HG03064 (cell line): ENCODE data around the gene GKAP1.
"Not testable (repeated sequence)": the region's sequence is repeated elsewhere in the genome, so short reads cannot be mapped to it uniquely, and the experiment has no call there.

Experiments used
- ATAC-seq: cut with Tn5 transposase; IDR thresholded peaks from one replicate; pipeline ENCODE4 v1.9.1; 2021; ENCODE audit warnings: low read depth; ENCODE audit not compliant: unreplicated experiment

Gene GKAP1

DNA sequence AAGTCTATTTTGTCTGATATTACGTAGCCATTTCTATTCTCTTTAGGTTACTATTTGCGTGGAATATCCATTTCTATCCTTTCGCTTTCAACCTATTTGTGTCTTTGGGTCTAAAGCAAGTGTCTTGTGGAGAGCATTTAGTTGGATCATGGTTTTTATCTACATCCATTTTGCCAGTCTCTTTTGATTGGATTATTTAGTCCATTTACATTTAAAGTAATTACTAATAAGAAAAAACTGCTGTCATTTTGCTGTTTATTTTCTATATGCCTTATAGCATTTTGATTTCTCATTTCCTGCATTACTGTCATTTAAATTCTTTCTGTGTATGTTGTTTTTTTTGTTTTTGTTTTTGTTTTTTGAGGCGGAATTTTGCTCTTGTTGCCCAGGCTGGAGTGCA is 83.8 kb downstream of the GKAP1 start:
- no peak for ATAC-seq

DNA sequence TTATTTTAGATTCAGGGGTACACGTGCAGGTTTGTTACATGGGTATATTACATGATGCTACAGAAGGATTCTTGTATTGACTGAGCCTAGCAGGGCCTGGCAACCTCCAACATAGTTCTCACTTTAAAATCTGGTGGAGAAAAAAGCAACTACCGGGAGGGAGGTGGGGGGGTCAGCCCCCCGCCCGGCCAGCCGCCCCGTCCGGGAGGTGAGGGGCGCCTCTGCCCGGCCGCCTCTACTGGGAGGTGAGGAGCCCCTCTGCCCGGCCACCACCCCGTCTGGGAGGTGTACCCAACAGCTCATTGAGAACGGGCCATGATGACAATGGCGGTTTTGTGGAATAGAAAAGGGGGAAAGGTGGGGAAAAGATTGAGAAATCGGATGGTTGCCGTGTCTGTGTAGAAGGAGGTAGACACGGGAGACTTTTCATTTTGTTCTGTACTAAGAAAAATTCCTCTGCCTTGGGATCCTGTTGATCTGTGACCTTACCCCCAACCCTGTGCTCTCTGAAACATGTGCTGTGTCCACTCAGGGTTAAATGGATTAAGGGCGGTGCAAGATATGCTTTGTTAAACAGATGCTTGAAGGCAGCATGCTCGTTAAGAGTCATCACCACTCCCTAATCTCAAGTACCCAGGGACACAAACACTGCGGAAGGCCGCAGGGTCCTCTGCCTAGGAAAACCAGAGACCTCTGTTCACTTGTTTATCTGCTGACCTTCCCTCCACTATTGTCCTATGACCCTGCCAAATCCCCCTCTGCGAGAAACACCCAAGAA is 88.8 kb downstream of the GKAP1 start:
- not testable (repeated sequence) for ATAC-seq

DNA sequence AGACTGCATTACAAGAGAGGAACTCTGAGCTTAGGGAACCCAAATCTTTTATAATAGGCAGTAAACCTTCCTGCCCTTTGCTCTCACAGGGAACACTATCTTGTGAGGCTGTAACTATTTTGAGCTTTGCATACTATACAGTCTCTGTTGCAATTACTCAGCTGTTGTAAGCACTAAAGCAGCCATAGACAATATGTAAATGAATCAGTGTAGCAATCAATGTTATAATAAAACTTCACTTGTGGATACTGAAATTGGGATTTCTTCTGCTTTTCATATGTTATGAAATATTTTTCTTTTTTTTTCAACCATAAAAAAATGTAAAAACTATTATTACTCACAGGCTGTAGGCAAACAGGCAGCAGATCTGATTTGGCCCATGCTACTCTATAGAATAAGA is 93.1 kb downstream of the GKAP1 start:
- ATAC-seq: no peak

DNA sequence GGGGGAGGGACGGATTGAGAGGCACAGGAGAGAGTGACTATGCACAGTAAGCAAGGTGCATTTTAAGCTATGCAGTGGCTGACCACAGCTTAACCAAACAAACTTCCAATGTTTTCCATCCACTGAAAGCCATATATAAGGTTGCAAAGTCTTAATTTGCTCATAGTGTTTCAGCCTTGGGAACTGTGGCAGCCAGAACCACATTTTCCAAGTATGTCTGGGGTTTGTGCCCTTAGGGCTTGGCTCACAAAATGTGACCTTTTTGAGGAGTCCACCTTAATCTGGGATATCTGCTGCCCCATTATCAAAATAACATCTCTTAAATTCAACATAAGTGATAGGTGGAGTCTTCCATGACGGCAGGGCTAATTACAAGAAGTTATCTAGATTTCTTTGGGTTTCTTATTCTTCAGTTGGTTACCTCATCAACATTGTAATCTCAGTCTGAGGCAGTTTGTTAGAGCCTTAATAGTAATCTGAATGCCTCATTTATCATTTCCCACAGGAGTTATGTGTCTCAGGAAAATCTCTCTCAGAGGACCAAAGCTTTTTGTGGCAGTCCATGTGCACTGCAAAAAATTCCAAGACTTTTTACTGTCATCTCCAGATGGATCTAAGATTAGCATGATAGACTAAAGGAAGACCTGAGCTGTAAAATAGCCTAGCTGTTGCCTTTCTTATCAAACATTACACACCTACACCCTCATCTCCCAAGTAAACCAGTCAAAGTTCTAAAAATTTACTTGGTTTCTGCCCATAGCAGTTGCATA is 94.7 kb downstream of the GKAP1 start:
- ATAC-seq: no peak

DNA sequence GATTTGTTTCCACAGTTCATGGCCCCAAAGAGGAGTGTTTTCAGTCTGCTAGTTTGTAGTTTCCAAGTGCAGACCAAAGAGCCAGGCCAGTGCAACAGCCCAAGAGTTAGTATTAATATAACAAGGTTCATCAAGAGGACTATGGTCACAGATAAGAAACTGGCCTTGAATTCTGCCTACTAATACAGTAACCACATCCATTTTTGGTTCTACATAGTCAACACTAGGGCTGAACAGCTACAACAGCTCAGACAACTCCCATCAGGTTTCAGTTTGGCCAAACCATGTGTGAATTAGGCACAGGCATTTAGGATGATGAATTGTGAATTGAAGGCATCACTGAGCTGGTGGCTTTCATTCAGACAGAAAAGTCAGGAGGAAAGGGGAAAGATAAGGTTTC is 96.1 kb downstream of the GKAP1 start:
- ATAC-seq: no peak

DNA sequence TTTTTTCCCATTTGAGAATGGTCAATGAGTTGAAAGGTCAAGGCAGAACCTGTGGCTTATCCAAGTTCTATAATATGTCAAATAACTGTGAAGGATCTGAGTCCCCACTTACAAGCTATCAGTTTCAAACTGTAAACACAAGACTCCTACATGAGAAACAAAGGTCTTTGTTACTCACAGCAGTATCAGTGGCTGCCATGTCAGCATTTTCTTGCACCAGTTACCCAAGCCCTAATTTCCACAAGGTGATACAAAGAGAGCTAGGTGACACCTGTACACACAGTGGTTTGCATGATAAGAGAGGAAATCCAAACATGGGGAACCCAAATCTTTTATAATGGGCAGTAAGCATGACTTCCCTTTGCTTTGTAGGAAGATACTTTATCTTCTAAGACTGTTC is 101.8 kb downstream of the GKAP1 start:
- no peak for ATAC-seq

DNA sequence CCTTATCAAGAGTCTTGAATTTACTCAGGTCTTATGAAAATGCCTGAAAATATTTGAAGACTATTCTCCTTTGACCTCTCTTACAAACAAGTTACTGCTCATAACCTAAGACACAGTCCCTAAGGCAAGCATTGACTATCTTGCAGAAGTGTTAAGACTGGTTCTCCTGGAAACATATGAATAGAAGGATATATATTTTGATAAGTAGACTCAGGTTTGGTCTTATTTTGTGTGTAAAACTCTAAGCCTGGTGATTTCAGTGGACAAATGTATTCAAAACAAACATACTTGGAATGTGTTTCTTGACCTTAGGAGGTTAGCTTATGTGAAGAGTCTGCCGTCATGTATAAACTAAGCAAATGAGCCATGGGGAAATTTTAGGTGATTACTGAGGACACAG is 102.3 kb downstream of the GKAP1 start:
- ATAC-seq: no peak

DNA sequence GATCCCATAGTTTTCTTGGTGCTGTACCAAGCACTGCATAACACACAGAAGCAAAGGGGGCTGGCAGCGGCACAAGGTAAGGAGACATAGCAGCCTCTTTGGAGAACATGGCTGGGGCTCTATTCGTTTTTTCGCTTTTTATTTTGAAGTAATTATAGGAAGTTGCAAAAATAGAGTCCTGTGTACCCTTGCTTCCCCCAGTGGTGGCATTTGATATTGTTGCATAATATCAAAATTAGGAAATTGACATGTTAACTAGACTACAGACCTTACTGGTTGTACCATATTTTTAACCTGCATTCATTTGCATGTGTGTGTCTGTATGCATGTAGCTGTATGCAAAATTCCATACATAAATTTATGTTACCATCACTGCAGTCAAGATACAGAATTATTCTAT is 103.2 kb downstream of the GKAP1 start:
- ATAC-seq: no peak

DNA sequence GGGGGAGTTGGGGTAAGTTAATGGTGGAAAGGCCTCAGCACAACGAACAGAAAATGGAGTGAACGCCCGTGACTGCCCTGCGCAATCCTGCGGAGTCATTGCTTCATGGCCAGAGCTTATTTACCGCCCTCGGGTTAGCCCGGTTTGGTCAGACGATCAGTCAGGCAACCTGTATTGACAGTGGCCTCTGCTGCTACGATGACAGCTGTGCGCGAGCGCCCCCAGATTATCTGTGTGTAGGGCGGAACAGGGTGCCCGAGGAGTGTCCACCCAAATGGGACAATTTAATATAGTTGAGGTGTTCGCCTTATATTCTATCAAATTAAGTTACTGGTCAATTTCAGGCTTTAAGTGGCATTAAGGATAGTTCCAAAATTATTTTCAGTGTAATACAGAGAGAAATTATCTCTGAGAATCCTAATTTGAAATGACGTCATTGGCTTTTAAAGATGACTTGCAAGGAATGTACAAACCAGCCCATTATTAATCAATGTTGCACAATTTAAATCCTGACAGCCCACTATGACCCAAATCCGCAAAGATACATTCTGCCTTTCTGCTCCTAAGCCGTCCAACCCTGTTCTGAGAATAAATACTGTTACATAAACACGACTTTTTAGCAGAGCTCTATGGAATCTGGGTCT is 108.9 kb downstream of the GKAP1 start:
- peak; percentile 48 for ATAC-seq

DNA sequence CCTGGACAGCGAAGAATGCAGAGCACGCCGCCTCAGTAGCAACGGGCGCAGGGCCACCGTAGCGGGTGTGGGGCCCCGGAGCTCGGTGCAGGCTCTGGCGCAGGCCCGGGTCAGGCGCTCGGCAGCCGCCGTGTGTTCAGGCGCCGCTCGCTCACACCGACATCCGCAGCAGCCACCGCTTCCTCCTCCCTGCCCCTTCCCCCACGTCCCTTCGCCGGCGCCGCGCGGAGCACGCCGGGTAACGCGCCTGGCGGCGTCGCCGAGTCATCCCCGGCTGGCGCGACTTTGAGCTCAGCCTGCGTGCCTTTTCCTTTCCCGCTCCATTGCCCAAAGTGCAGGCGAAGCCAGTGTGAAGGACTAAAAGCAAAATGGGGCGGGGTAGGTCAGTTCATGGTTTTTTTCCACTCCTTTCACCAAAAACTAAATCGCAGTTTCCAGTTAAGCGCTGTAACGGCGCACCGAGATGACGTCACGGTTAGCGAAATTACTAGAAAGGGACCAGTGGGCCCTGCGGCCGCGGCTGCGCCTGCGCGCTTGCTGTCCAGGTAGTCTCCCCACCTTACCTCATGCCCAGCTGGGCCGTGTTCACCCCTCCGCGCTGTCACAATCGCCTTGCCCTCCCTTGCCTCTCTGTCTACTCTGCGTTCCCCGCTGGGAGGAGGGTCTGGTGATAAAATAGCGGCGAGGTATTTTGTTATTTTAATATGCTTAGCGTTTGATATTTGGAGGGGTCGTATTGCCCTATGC is 109.6 kb downstream of the GKAP1 start, which contains the start of gene UBQLN1:
Gene UBQLN1, minus strand, starts transcription at position 191 of the 747 bp plus-strand sequence. CDS start 279 bp downstream, outside the sequence.
- ATAC-seq: peak; percentile 77

DNA sequence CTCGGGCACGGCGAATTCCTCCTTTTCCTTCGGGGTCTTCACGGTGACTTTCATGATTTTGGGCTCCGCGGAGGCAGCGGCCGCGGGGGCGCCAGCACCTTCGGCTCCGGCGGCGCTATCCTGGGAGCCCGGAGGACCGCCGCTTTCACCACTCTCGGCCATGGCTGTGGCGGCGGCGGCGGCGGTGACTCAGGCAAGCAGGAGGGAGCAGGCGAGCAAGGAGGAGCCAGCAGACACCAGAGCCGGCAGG is 110.1 kb downstream of the GKAP1 start:
- ATAC-seq: peak; percentile 49

DNA sequence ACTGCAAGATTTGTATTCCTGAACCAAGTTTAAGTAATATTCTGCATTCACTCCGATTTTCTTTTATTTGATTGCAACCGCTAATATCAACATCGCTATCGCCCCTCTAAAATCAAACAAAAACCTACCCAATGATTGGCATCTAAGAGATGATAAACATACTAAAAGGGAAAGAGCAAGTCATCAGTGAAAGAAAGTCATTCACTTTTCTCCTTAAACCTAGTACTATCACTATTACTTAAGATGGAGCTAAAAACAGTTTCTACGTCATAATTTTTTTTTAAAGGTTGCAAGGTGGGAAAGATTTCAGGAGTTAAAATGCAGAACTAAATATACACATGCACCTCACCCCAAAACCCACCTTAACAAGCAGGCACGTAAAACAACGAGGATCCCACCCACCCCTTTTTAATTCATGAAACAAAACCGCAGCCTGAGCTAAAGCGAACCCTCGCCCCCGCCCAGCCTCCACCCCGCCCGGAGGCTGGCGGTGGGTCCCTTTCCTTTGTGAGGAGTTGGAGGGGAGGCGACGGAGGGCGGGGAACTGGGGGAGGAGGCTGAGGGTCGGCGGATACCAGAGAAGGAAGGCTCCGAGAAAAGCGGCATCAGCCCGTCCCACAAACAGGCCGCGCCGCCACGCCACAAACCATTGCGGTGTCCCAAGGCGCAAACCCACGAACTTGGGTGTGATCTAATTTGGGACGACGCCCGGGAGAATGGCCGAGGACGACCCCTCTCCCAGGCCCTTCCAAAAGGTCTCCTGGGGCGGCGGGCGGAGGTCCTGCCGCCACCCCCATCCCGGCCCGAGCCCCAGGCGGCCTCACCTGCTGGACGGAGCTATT is 110.7 kb downstream of the GKAP1 start:
- ATAC-seq: peak; percentile 11

DNA sequence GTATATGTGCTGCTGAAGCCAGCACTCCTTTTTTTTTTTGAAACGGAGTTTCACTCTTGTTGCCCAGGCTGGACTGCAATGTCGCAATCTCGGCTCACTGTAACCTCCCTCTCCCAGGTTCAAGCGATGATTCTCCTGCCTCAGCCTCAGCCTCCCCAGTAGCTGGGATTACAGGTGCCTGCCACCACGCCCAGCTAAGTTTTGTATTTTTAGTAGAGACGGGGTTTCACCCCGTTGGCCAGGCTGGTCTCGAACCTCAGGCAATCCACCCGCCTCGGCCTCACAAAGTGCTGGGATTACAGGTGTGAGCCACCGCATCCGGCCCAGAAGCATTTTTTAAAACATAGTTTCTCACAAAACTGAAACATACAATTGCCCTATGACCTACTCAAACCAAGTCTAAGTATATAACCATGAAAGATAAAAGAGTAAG is 112.3 kb downstream of the GKAP1 start:
- not testable (repeated sequence) for ATAC-seq

DNA sequence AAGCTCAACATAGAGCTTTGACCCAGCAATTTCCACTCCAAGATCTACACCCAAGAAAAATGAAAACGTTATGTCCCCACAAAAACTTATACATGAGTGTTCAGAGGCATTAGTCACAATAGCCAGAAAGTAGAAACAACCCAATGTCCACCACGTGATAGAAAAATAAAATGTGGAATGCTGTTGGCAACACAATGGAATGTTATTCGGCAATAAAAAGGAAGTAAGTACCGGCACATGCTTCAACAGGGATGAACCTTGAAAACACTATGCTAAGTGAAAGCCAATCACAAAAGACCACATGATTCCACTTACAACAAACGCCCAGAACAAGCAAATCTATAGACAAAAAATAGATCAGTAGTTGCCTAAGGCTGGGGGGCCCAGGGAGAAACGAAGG is 115.8 kb downstream of the GKAP1 start:
- no peak for ATAC-seq

DNA sequence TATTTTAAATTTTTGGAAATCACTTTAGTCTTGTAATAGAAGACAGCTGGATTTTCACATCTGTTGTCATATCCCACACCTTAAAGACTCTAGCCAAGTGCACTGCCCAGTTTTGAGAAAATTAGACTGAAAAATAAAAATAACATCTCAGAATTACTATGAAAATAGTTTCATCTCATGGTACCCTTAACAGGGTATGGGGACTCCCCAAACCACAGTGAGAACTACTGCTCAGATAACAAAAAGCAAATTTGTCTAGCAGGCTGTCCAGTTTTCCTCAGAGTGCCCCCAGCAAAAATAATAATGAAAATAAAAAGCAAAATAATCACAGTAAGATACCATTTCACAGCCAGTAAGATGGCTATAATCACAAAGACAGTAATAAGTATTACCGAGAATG is 116.3 kb downstream of the GKAP1 start:
- ATAC-seq: no peak

DNA sequence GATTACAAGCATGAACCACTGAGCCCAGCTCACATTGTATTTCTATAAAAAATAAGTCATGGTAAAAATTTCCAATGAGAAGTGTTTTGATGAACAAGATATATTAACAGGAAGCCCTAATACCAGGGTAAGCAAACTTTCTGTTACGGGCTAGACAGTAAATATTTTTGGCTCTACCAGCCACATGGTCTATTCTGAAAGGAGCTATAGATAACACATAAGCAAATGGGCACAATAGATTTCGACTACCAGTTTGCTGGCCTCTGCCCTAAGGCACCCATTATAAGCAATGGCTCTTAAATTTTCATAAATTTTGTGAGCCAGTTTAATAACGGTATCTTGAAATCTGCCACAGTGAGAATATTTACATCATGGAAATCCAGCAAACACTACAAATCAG is 118.0 kb downstream of the GKAP1 start:
- ATAC-seq: no peak

DNA sequence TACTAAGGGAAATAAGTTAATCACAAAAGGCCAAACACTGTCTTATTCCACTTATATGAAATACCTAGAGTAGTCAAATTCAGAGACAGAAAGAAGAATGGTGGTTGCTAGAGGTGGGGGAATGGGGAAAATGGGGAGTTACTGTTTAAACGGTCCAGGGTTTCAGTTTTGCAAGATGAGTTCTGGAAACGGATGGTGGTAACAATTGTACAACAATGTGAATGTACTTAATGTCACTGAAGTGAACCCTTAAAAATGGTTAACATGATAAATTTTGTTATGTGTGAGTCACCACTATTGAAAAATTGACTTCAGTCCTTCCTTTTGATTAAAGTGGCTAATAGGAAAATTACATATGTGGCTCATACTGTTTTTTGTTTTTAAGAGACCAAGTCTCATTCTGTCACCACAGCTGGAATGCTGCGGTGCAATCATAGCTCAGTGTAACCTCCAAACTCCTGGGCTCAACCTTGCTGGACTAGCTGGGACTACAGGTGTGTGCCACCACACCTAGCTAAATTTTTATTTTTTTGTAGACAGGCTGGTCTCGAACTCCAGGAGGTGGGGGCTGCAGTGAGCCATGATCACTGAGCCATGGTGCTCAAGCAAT is 118.5 kb downstream of the GKAP1 start:
- ATAC-seq: no peak

DNA sequence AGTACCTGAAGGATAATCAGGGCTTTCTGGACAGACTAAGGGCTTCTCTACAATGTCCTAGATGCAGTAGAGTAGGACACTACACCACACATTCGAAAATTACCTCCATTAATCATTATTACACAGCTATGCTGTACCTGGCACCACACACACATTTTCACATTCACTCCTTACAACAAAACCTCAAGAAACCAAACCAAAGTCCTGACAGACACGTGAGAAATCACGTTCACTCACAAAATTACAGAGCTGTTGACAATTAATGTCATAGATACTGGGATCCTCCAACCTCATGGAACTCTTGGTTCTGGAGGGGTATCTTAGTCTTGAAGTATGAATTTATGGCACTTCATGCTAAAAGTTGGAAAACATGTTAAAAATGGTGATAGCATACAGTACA is 126.1 kb downstream of the GKAP1 start:
- no peak for ATAC-seq
